ENCODE data around the gene CADM2.

- no peak for TF ChIP-seq CTCF (conservative IDR thresholded peaks at IDR 0.05; ENCODE audit: low read depth, low read length)
- no peak for TF ChIP-seq EZH2phosphoT487 (IDR thresholded peaks at IDR 0.05; ENCODE audit: borderline replicate concordance, low read length)
- no peak for TF ChIP-seq EZH2 (IDR thresholded peaks at IDR 0.05; ENCODE audit: low read length, unreplicated experiment)
Measured at GRCh38 chr3:85020828-85021227, 62.0 kb downstream of the CADM2 start.
